Activated CD8-positive, alpha-beta T cell treated with anti-CD3 and anti-CD28 coated beads for 36 hours (primary cell): ENCODE results near the gene EVI5L. TPM values are rescaled to one million over a fixed set of nuclear protein-coding genes. Genes with fewer than 3 reads are reported as not detected.

ENCODE experiments used
- ATAC-seq: fragments of 200-7000 bp; cut with Tn5 transposase; one replicate; pipeline ENCODE4 v1.10.0; 2021; ENCODE audit warnings: mild to moderate bottlenecking, moderate library complexity
- CTCF ChIA-PET: fragments of 350-600 bp; sonication (Branson Sonifier 250); formaldehyde crosslinking; loops from one replicate; lab custom pipeline; 2021; ENCODE audit warnings: antibody characterized with exemption; lab: Charles Lee
- POLR2A ChIA-PET: fragments of 350-600 bp; sonication (Branson Sonifier 250); formaldehyde crosslinking; loops from one replicate; lab custom pipeline; 2021; ENCODE audit warnings: antibody characterized with exemption; lab: Charles Lee
- DNase-seq: peaks from one replicate; pipeline ENCODE4 v3.0.0-alpha.2; 2020
- H3K27ac Mint-ChIP-seq: one replicate; pipeline ENCODE4 v1.8.0; 2021; ENCODE audit warnings: mild to moderate bottlenecking, mixed read lengths
- H3K27me3 Mint-ChIP-seq: one replicate; pipeline ENCODE4 v1.8.0; 2021; ENCODE audit warnings: mixed read lengths
- H3K36me3 Mint-ChIP-seq: one replicate; pipeline ENCODE4 v1.8.0; 2021; ENCODE audit warnings: low read depth, mixed read lengths
- H3K4me1 Mint-ChIP-seq: one replicate; pipeline ENCODE4 v1.8.0; 2021; ENCODE audit warnings: low read depth, mixed read lengths
- H3K4me3 Mint-ChIP-seq: one replicate; pipeline ENCODE4 v1.8.0; 2021; ENCODE audit warnings: mild to moderate bottlenecking, moderate library complexity, mixed read lengths
- H3K9me3 Mint-ChIP-seq: one replicate; pipeline ENCODE4 v1.8.0; 2021; ENCODE audit warnings: mixed read lengths
- intact Hi-C: fragments of 100-400 bp; cut with micrococcal nuclease; formaldehyde crosslinking; loops from one replicate; pipeline ENCODE4 v1.10.0; 2022
- total RNA-seq, 2 experiments: library from RNA; stranded (reverse); gene quantifications; one replicate each; pipeline ENCODE4 v1.2.3, GENCODE V29; 2021
- TF ChIP-seq, protein P1 (sequence below): fragments of 200-600 bp; IDR thresholded peaks from one replicate; pipeline ENCODE4 v1.8.0; 2022; ENCODE audit warnings: antibody characterized with exemption, mild to moderate bottlenecking

The EVI5L gene
- total RNA-seq, 2 experiments from 2014 or later = 3.4 to 3.9 TPM

DNA sequence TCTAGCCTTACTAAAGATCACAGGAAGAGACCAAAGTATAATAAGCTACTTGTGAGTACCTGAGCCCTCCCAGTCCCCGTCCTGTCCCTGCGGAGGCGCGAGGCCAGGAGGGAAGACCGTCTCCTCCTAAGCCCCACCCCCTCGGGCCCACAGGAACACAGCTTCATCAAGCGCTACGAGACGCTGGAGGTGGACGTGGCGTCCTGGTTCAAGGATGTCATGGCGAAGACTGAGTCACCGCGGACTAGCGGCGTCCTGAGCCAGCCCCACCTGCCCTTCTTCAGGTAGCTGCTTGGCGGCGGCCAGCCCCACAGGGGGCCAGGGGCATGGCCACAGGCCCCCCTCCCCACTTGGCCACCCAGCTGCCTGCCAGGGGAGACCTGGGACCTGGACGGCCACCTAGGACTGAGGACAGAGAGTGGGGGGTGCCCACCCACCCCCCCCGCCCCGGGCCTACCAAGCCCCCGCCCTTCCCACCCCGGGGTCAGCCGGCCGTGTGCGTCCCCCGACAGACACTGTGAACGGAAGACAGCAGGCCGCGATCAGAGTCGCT, 82.2 kb downstream of the EVI5L start:
- CTCF ChIA-PET = no interaction called here
- TF ChIP-seq, protein P1, sequence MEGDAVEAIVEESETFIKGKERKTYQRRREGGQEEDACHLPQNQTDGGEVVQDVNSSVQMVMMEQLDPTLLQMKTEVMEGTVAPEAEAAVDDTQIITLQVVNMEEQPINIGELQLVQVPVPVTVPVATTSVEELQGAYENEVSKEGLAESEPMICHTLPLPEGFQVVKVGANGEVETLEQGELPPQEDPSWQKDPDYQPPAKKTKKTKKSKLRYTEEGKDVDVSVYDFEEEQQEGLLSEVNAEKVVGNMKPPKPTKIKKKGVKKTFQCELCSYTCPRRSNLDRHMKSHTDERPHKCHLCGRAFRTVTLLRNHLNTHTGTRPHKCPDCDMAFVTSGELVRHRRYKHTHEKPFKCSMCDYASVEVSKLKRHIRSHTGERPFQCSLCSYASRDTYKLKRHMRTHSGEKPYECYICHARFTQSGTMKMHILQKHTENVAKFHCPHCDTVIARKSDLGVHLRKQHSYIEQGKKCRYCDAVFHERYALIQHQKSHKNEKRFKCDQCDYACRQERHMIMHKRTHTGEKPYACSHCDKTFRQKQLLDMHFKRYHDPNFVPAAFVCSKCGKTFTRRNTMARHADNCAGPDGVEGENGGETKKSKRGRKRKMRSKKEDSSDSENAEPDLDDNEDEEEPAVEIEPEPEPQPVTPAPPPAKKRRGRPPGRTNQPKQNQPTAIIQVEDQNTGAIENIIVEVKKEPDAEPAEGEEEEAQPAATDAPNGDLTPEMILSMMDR = no peak
- intact Hi-C loops = no loop called here
- POLR2A ChIA-PET = interaction anchor here (0.5 kb wide), 1 partner anchor 54 kb away, joined by 3 read pairs; no protein-coding TSS in a partner anchor
- peaks cover 19% of the 10 kb centered on the region for H3K36me3 Mint-ChIP-seq
- no peak overlapping the region for H3K4me3 Mint-ChIP-seq
- peaks cover 12% of the 10 kb centered on the region for H3K27me3 Mint-ChIP-seq
- no peak overlapping the region for H3K27ac Mint-ChIP-seq
- no peak for ATAC-seq
- no peaks in the 10 kb centered on the region for H3K9me3 Mint-ChIP-seq
- no peak for DNase-seq
- H3K4me1 Mint-ChIP-seq = peaks cover 11% of the 10 kb centered on the region

DNA sequence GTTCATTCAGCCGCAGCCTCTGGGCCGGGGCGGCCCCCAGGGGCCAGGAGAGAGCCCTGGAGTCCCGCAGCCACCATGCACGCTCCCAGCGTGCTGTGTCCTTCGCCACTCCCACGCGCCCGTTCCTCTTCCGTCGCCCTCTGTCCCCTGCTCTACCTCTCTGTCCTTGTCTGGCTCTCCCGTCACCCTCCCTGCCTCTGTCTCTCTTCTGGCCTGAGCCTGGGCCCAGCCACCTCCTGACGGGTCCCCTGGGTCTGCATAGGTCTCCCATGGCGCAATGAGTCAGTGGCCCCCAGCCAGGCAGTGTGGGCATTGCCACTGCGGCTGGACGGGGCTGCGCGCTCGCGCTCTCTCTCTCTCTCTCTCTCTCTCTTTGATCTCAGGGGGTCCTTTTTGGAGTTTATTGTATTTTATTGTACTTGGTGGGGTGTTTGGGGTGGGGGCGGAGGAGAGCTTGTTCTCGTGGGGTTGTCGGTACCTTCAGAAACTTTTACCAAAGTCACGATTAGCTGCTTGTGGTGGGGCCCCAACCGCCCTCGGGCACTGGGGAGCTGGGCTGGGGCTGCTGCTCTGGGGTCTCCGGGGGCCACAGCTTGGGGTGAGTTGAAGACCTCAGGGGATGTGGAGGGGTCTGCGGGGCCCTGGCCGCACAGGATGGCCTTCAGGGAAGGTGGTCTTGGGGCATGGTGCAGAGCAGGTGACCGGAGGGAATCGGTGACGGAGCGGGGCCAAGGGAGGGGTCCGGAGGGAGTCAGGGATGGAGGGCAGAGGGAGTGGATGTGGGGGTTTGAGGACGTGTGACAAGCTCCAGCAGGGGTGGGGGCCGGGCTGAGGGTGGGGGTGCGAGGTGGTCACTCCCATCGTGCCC, 82.9 kb downstream of the EVI5L start:
- Mint-ChIP-seq H3K36me3 (peaks cover 19% of the 10 kb centered on the region), H3K4me1 (peaks cover 16% of the 10 kb centered on the region), H3K9me3 (no peaks in the 10 kb centered on the region), H3K4me3 (no peak overlapping the region), H3K27ac (no peak overlapping the region), H3K27me3 (peaks cover 14% of the 10 kb centered on the region)
- CTCF ChIA-PET = no interaction called here
- TF ChIP-seq, protein P1 = no peak
- no peak for ATAC-seq
- POLR2A ChIA-PET = interaction anchor here (0.5 kb wide), 1 partner anchor 307 kb away, joined by 3 read pairs; no protein-coding TSS in a partner anchor
- intact Hi-C loops = no loop called here
- no peak for DNase-seq

GRCh38 chr19:7913652-7914051, 83.6 kb downstream of the EVI5L start:
- ChIA-PET POLR2A (interaction anchor here (0.5 kb wide), 1 partner anchor 308 kb away, joined by 3 read pairs; no protein-coding TSS in a partner anchor), CTCF (no interaction called here)
- Mint-ChIP-seq H3K4me3 (no peak overlapping the region), H3K27ac (no peak overlapping the region), H3K4me1 (peaks cover 17% of the 10 kb centered on the region), H3K27me3 (peaks cover 19% of the 10 kb centered on the region), H3K36me3 (peaks cover 19% of the 10 kb centered on the region), H3K9me3 (no peaks in the 10 kb centered on the region)
- intact Hi-C loops = no loop called here
- DNase-seq = no peak
- TF ChIP-seq, protein P1 = no peak
- no peak for ATAC-seq

GRCh38 chr19:7914099-7914498, 84.1 kb downstream of the EVI5L start:
- peaks cover 17% of the 10 kb centered on the region for H3K4me1 Mint-ChIP-seq
- POLR2A ChIA-PET = interaction anchor here (1.0 to 1.2 kb wide), 2 partner anchors 10 to 18 kb away, joined by 3 read pairs; partner anchors contain the start of gene MAP2K7
- intact Hi-C loops = no loop called here
- no peak for ATAC-seq
- CTCF ChIA-PET = no interaction called here
- TF ChIP-seq, protein P1 = no peak
- no peaks in the 10 kb centered on the region for H3K9me3 Mint-ChIP-seq
- no peak for DNase-seq
- peaks cover 19% of the 10 kb centered on the region for H3K27me3 Mint-ChIP-seq
- H3K36me3 Mint-ChIP-seq = peaks cover 19% of the 10 kb centered on the region
- no peak overlapping the region for H3K4me3 Mint-ChIP-seq
- H3K27ac Mint-ChIP-seq = no peak overlapping the region

Other genes with a start within 250 kb of the EVI5L start
- under 1 TPM; 0.25 to 0.63 TPM for gene CAMSAP3, start 234.4 kb upstream of the EVI5L start, total RNA-seq
- gene XAB2, start 200.7 kb upstream of the EVI5L start, total RNA-seq = 10 to 100 TPM; 50.7 to 54.1 TPM
- 10 to 100 TPM; 71.8 to 83.3 TPM for gene PET100, start 200.4 kb upstream of the EVI5L start, total RNA-seq
- 1 to 10 TPM; 4.0 to 4.8 TPM for gene PCP2, start 196.5 kb upstream of the EVI5L start, total RNA-seq
- 10 to 100 TPM; 96.4 to 99.2 TPM for gene STXBP2, start 193.1 kb upstream of the EVI5L start, total RNA-seq
- not detected for gene RETN, start 161.2 kb upstream of the EVI5L start, total RNA-seq
- not detected for gene MCEMP1, start 153.1 kb upstream of the EVI5L start, total RNA-seq
- 10 to 100 TPM; 85.0 to 85.9 TPM for gene TRAPPC5, start 149.4 kb upstream of the EVI5L start, total RNA-seq
- 1 to 10 TPM; 3.0 to 3.7 TPM for gene FCER2, start 128.1 kb upstream of the EVI5L start, total RNA-seq
- not detected for gene CLEC4G, start 98.1 kb upstream of the EVI5L start, total RNA-seq
- gene CD209, start 82.7 kb upstream of the EVI5L start, total RNA-seq = not detected
- gene CLEC4M, start 67.0 kb upstream of the EVI5L start, total RNA-seq = not detected
- under 1 TPM in 1 of 2 experiments, not detected in 1; 0.20 TPM for gene PRR36, start 44.2 kb downstream of the EVI5L start, total RNA-seq
- gene LRRC8E, start 58.3 kb downstream of the EVI5L start, total RNA-seq = not detected
- 10 to 100 TPM; 36.8 to 37.0 TPM for gene MAP2K7, start 73.7 kb downstream of the EVI5L start, total RNA-seq
- gene TGFBR3L, start 84.6 kb downstream of the EVI5L start, total RNA-seq = 1 to 10 TPM; 5.1 to 5.9 TPM
- 10 to 100 TPM; 16.0 to 18.2 TPM for gene SNAPC2, start 90.1 kb downstream of the EVI5L start, total RNA-seq
- under 1 TPM; 0.74 to 0.87 TPM for gene CTXN1, start 95.9 kb downstream of the EVI5L start, total RNA-seq
- gene TIMM44, start 113.4 kb downstream of the EVI5L start, total RNA-seq = 10 to 100 TPM; 92.3 to 95.5 TPM
- gene ELAVL1, start 175.4 kb downstream of the EVI5L start, total RNA-seq = 100 to 1,000 TPM; 161 to 164 TPM
- gene CCL25, start 222.5 kb downstream of the EVI5L start, total RNA-seq = under 1 TPM in 1 of 2 experiments, not detected in 1; 0.29 TPM